WI38 (cell line): ENCODE measurements around the gene ARL15.

Experiments used
- H3K4me3 ChIP-seq: 2 replicates; pipeline ENCODE4 v1.5.1; 2011; ENCODE audit warnings: low read depth, mild to moderate bottlenecking, control low read depth, low read length
- TF ChIP-seq, protein P1 (sequence below): IDR thresholded peaks from 2 replicates; pipeline ENCODE4 v1.5.1; 2012; ENCODE audit warnings: low read depth, mild to moderate bottlenecking, control low read depth, low read length

The ARL15 gene

DNA sequence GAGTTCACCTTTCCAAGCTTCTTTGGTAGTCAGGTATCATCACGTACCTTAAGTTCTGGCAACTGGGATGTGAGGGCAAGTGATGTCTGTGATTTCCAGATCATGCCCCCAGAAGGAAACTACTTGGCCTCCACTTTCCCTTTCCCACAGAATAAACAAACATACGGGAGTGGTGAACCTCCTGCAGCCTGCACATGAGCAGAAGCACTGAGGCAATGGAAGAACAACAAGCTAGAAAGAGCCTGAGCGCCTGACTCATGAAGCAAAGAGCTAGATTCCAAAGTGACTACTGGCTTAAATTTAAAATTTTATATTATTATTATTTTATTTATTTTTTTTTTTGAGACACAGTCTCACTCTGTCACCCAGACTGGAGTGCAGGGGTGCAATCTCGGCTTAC lies 35.0 kb downstream of the ARL15 start:
- TF ChIP-seq, protein P1, sequence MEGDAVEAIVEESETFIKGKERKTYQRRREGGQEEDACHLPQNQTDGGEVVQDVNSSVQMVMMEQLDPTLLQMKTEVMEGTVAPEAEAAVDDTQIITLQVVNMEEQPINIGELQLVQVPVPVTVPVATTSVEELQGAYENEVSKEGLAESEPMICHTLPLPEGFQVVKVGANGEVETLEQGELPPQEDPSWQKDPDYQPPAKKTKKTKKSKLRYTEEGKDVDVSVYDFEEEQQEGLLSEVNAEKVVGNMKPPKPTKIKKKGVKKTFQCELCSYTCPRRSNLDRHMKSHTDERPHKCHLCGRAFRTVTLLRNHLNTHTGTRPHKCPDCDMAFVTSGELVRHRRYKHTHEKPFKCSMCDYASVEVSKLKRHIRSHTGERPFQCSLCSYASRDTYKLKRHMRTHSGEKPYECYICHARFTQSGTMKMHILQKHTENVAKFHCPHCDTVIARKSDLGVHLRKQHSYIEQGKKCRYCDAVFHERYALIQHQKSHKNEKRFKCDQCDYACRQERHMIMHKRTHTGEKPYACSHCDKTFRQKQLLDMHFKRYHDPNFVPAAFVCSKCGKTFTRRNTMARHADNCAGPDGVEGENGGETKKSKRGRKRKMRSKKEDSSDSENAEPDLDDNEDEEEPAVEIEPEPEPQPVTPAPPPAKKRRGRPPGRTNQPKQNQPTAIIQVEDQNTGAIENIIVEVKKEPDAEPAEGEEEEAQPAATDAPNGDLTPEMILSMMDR: no peak
- no peak overlapping the region for H3K4me3 ChIP-seq

DNA sequence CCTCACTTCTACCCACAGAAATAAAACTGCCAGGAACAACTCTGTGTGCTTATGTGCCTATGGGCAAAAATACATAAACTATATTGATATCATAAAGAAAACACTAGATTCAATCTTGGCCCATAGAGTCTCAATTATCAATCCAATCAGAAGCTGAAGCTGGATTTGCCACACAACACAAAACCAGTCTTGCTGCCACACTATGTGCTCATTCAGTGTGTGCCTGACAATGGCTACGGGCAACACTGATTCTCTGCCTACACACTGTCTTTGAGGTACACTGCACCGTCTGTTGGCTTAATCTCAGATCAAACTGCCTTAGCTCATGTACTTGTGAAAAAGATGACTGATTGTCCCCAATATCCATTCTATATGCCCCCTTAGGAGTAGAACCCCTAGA lies 35.4 kb downstream of the ARL15 start:
- no peak overlapping the region for H3K4me3 ChIP-seq
- TF ChIP-seq, protein P1: no peak

DNA sequence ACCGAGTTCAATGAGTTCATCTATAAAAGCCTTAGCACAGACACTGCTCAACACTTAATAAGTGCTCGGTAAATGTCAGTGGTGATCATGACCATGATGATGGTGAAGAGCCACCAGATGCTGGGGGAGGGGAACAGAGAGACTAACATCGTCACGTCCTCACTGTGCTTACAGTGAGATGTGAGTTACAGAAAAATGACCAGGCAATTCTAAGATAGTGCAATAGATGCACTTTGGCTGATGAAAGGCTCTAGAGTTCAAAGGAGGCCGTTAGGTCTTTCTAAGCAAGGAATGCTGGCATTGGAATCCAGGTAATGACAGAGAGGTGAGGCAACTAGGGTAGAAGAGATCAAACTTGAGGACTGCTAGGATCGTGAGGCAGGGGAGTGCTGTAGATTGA lies 36.7 kb downstream of the ARL15 start:
- no peak overlapping the region for H3K4me3 ChIP-seq
- TF ChIP-seq, protein P1: no peak

DNA sequence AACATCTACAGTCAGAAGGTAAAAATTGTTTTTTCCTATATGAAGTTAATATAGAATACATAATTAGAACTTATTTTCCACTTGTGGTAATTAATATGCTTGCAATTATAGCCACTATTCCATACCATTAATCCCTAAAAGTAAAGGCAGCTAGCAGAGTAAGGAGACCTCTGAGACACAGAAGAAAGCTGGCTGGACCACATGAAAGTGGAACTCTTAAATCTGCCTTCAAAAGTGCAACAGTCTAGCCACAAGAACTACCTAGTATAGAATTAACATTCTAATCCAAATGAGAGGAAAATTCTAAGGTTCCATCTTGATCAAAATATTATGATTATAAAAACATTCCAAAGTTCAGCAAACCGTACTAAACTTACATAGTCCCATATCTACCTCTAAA lies 37.6 kb downstream of the ARL15 start:
- TF ChIP-seq, protein P1: no peak

DNA sequence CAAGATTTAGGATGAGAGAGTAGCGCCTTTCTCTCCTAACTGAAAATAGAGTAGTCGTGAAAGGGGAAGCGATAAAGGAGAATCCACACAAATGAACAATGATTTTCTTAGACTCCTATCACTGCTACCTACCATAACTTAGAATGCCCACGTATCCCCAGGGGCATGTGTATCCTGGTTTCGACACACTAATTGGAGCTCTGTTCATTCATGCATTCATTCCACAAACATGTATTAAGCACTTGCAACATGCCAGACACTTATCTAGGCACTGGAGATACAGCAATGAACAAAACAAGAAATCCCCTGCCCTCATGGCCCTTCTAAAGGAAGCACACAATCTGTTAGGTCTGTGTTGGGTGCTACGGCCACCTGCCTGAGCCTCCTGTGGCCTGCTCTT lies 40.0 kb downstream of the ARL15 start:
- TF ChIP-seq, protein P1: no peak
- no peak overlapping the region for H3K4me3 ChIP-seq

More for the DNA sequence above, 37.6 kb downstream of the ARL15 start:
- no peak overlapping the region for H3K4me3 ChIP-seq

DNA sequence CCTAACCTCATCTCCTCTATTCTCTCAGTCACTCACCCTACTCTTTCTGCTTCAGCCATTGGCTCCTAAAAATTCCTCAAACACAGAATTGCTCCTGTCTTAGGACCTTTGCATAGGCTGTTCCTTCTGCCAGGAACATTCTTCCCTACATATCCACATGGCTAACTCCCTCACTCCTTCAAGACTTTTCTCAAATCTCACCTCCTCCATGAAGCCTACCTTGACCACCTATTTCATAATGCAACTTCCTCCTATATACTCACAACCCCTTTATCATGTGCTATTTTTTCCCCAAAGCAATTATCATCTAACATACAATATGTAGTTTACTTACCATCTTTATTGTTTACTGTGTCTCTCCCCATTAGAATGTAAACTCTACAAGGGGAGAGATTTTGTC lies 45.8 kb downstream of the ARL15 start:
- H3K4me3 ChIP-seq: no peak overlapping the region
- TF ChIP-seq, protein P1: no peak

DNA sequence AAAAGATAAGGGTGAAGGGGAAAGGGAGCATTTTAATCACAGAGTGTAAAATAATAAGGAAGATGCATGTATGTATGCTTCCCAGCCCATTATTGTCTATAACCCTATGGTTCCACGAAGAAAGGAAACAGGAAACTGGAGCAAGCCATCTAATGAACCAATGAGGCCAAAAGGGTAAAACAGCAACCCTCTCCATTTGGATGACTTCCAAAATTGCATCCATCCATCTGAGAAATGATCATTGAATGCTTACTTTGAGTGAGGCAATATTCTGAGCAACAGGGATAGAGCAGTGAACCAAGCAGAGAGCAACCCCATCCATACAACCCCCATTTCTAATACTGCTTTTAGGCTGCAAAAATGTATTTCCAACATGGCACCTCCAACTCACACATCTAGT lies 46.9 kb downstream of the ARL15 start:
- H3K4me3 ChIP-seq: no peak overlapping the region
- TF ChIP-seq, protein P1: no peak
